Esophagus squamous epithelium (tissue), 4 donors: ENCODE data around the gene PCDHA3. TPM values are rescaled to one million over a fixed set of nuclear protein-coding genes. Genes with fewer than 3 reads are reported as not detected.

ENCODE experiments used
- total RNA-seq, 4 donors: library from RNA; depleted of rRNA; stranded (reverse); fragments of >200 nt; gene quantifications; one replicate each; pipeline ENCODE4 v1.1.0, GENCODE V29; 2016

The PCDHA3 gene
- total RNA-seq, 4 donors from 2014 or later, result 0.09 to 0.19 (median 0.18) TPM; not detected in 1

Other genes starting within 250 kb of the PCDHA3 start
- gene SRA1, start 243.6 kb upstream of the PCDHA3 start, total RNA-seq, result 10 to 100 TPM; 17.4 to 22.3 (median 21.0) TPM
- gene APBB3, start 236.5 kb upstream of the PCDHA3 start, total RNA-seq, result 10 to 100 TPM in 1 of 4 donors, 1 to 10 TPM in 3; 3.4 to 10.5 (median 6.5) TPM
- gene SLC35A4, start 236.2 kb upstream of the PCDHA3 start, total RNA-seq, result 10 to 100 TPM; 41.4 to 56.9 (median 52.6) TPM
- 10 to 100 TPM in 3 of 4 donors, 1 to 10 TPM in 1; 7.6 to 58.1 (median 30.9) TPM for gene CD14, start 167.9 kb upstream of the PCDHA3 start, total RNA-seq
- gene TMCO6, start 161.6 kb upstream of the PCDHA3 start, total RNA-seq, result 10 to 100 TPM; 18.4 to 46.7 (median 28.2) TPM
- 10 to 100 TPM; 31.3 to 56.3 (median 42.5) TPM for gene NDUFA2, start 153.4 kb upstream of the PCDHA3 start, total RNA-seq
- 100 to 1,000 TPM in 1 of 4 donors, 10 to 100 TPM in 3; 44.9 to 110 (median 79.8) TPM for gene IK, start 153.2 kb upstream of the PCDHA3 start, total RNA-seq
- 10 to 100 TPM; 24.2 to 29.5 (median 25.4) TPM for gene WDR55, start 136.2 kb upstream of the PCDHA3 start, total RNA-seq
- gene DND1, start 127.5 kb upstream of the PCDHA3 start, total RNA-seq, result under 1 TPM in 2 of 4 donors, not detected in 2; 0.19 to 0.75 TPM
- 10 to 100 TPM; 44.3 to 74.0 (median 62.9) TPM for gene HARS1, start 109.7 kb upstream of the PCDHA3 start, total RNA-seq
- gene HARS2, start 109.6 kb upstream of the PCDHA3 start, total RNA-seq, result 10 to 100 TPM; 13.3 to 24.2 (median 22.8) TPM
- gene ZMAT2, start 100.6 kb upstream of the PCDHA3 start, total RNA-seq, result 10 to 100 TPM; 25.2 to 52.4 (median 41.3) TPM
- gene PCDHA1, start 14.9 kb upstream of the PCDHA3 start, total RNA-seq, result not detected
- gene PCDHA2, start 6.2 kb upstream of the PCDHA3 start, total RNA-seq, result not detected
- under 1 TPM; 0.18 to 0.38 (median 0.27) TPM for gene PCDHA4, start 6.0 kb downstream of the PCDHA3 start, total RNA-seq
- under 1 TPM in 3 of 4 donors, not detected in 1; 0.09 to 0.19 (median 0.15) TPM for gene PCDHA5, start 20.6 kb downstream of the PCDHA3 start, total RNA-seq
- under 1 TPM in 3 of 4 donors, not detected in 1; 0.19 to 0.27 (median 0.21) TPM for gene PCDHA6, start 26.9 kb downstream of the PCDHA3 start, total RNA-seq
- under 1 TPM in 2 of 4 donors, not detected in 2; 0.15 to 0.19 TPM for gene PCDHA7, start 33.2 kb downstream of the PCDHA3 start, total RNA-seq
- under 1 TPM in 1 of 4 donors, not detected in 3; 0.19 TPM for gene PCDHA8, start 40.1 kb downstream of the PCDHA3 start, total RNA-seq
- gene PCDHA9, start 47.3 kb downstream of the PCDHA3 start, total RNA-seq, result under 1 TPM in 1 of 4 donors, not detected in 3; 0.19 TPM
- under 1 TPM; under 0.01 to 0.15 (median 0.08) TPM for gene PCDHA10, start 54.8 kb downstream of the PCDHA3 start, total RNA-seq
- gene PCDHA11, start 67.9 kb downstream of the PCDHA3 start, total RNA-seq, result under 1 TPM in 3 of 4 donors, not detected in 1; under 0.01 to 0.11 (median 0.04) TPM
- under 1 TPM in 2 of 4 donors, not detected in 2; 0.15 to 0.26 TPM for gene PCDHA12, start 74.3 kb downstream of the PCDHA3 start, total RNA-seq
- under 1 TPM in 1 of 4 donors, not detected in 3; 0.19 TPM for gene PCDHA13, start 81.1 kb downstream of the PCDHA3 start, total RNA-seq
- under 1 TPM in 3 of 4 donors, not detected in 1; 0.06 to 0.27 (median 0.19) TPM for gene PCDHAC1, start 125.2 kb downstream of the PCDHA3 start, total RNA-seq
- 1 to 10 TPM in 1 of 4 donors, under 1 TPM in 1, not detected in 2; 0.19 to 2.2 TPM for gene PCDHAC2, start 165.4 kb downstream of the PCDHA3 start, total RNA-seq